Measurements from ENCODE around the gene ANO8. TPM values are rescaled to one million over a fixed set of nuclear protein-coding genes. Genes with fewer than 3 reads are reported as not detected.

ANO8 gene
- total RNA-seq, 1 experiment from 2014 or later = 2.9 TPM

GRCh38 chr19:17318966-17319365 is 15.7 kb downstream of the ANO8 start:
- DNase-seq (ENCODE audit: low read depth in 1 of 2, low spot score in 2 of 2) = no peak
- no peaks in the 10 kb centered on the region for H3K27me3 ChIP-seq (replicated peaks)

GRCh38 chr19:17314007-17314593 is 20.6 kb downstream of the ANO8 start:
- Histone ChIP-seq H3K27ac (no peak overlapping the region), H3K36me3 (peaks cover 75% of the 10 kb centered on the region), H3K4me1 (replicated peaks) (peaks cover 40% of the 10 kb centered on the region), H3K4me3 (no peak overlapping the region), H3K27me3 (replicated peaks) (no peaks in the 10 kb centered on the region), H3K9me3 (replicated peaks) (no peaks in the 10 kb centered on the region)
- no peak for DNase-seq (ENCODE audit: low read depth in 1 of 2, low spot score in 2 of 2)

More at GRCh38 chr19:17318966-17319365, 15.7 kb downstream of the ANO8 start:
- H3K9me3 ChIP-seq (replicated peaks) = no peaks in the 10 kb centered on the region
- no peak overlapping the region for H3K27ac ChIP-seq
- H3K4me3 ChIP-seq = no peak overlapping the region
- H3K36me3 ChIP-seq = peaks cover 75% of the 10 kb centered on the region
- H3K4me1 ChIP-seq (replicated peaks) = peaks cover 11% of the 10 kb centered on the region

DNA sequence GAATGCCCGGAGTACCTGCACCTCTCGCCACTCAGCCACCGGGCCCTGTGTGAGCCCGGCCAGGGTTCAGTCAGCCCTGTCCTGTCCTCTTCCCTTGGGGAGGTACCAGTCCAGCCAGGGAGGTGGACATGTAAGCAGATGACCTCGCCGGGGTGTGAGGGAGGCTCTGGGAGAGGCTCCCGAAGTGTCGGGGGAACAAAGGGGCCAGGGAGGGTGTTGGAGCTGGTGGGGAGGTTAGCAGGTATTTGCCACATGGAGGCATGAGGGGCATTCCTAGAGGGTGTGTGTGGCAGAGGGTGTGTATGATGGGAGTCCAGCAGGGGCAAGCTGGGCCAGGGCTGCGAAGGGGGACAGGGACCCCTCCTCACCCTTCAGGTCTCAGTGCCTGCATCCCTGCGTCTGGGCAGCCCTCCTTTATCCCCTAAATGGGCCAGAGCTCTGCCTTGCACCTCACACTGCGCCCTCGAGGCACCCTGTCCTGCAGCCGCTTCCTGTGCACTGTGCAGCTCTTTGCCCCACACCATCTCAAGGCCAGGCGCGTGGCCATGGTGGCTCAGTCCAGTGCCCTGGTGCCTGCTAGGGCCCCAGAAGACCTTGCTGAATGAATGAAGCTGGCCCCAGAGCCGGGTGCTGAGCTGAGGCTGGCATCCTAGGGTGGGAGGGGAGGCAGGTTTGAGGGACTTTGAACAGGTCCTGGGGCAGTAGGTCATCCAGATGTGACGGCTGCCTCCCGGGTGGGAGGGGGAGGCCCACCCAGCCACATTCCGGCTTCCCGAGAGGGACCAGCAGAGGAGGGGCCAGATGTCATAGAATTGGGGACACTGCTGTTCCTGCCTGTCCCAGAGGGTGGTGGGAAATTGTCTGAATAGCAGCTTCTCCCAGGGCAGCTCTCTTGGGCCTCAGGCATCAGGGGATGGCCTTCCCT is 22.2 kb downstream of the ANO8 start:
- Histone ChIP-seq H3K9me3 (replicated peaks) (no peaks in the 10 kb centered on the region), H3K36me3 (peaks cover 63% of the 10 kb centered on the region), H3K4me3 (peak overlapping the region; percentile 12), H3K27me3 (replicated peaks) (no peaks in the 10 kb centered on the region), H3K4me1 (replicated peaks) (peaks cover 35% of the 10 kb centered on the region), H3K27ac (peak overlapping the region; percentile 79)
- no peak for DNase-seq (ENCODE audit: low read depth in 1 of 2, low spot score in 2 of 2)

GRCh38 chr19:17311455-17312188 is 23.0 kb downstream of the ANO8 start:
- Histone ChIP-seq H3K36me3 (peaks cover 55% of the 10 kb centered on the region), H3K27ac (peak overlapping the region; percentile 79), H3K4me1 (replicated peaks) (peaks cover 29% of the 10 kb centered on the region), H3K4me3 (peak overlapping the region; percentile 12), H3K9me3 (replicated peaks) (no peaks in the 10 kb centered on the region), H3K27me3 (replicated peaks) (no peaks in the 10 kb centered on the region)
- peak; percentile 85 to 93 for DNase-seq (ENCODE audit: low read depth in 1 of 2, low spot score in 2 of 2)

GRCh38 chr19:17309965-17310461 is 24.6 kb downstream of the ANO8 start:
- peak overlapping the region; percentile 69 for H3K4me3 ChIP-seq
- no peak for DNase-seq (ENCODE audit: low read depth in 1 of 2, low spot score in 2 of 2)
- H3K9me3 ChIP-seq (replicated peaks) = no peaks in the 10 kb centered on the region
- peak overlapping the region; percentile 53 for H3K27ac ChIP-seq
- H3K36me3 ChIP-seq = peaks cover 42% of the 10 kb centered on the region
- no peaks in the 10 kb centered on the region for H3K27me3 ChIP-seq (replicated peaks)
- H3K4me1 ChIP-seq (replicated peaks) = peaks cover 33% of the 10 kb centered on the region

- H3K27ac ChIP-seq = peak within 1 kb of the TSS; percentile 53
- peak; percentile 97 to 100 for DNase-seq (ENCODE audit: low read depth in 1 of 2, low spot score in 2 of 2)
- H3K4me3 ChIP-seq = peak within 1 kb of the TSS; percentile 69
- H3K4me1 ChIP-seq (replicated peaks) = peaks cover 33% of the 10 kb centered on the region
- no peaks in the 10 kb centered on the region for H3K27me3 ChIP-seq (replicated peaks)
- H3K9me3 ChIP-seq (replicated peaks) = no peaks in the 10 kb centered on the region
- H3K36me3 ChIP-seq = peaks cover 37% of the 10 kb centered on the region
Observed at GRCh38 chr19:17309198-17309964, 25.3 kb downstream of the ANO8 start, which contains the start of gene DDA1. DDA1 (plus strand) TSS chr19:17309563; CDS start chr19:17309655, 92 bp downstream.

DNA sequence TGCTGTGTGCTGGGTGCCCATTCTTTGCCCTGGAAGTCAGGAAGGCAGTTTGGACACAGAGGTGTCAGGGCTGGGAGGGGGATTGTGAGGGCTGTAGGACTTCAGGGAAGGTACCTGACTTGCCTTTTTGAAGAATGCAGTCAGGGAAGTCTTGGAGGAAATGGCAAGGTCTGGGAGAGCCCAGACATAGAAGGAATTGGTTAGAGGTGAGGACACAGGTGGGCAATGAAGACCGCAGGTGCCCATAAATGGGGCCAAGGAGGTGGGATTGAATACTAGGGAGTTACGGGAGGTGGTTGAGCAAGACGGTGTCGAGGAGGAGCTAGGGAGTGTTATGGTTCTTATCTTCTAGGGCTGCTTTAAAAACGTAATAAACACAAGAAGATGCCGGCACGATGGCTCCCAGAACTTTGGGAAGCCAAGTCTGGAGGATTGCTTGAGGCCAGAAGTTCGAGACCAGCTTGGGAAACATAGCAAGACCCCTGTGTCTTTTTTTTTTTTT is 26.7 kb downstream of the ANO8 start:
- H3K36me3 ChIP-seq = peaks cover 25% of the 10 kb centered on the region
- DNase-seq (ENCODE audit: low read depth in 1 of 2, low spot score in 2 of 2) = no peak
- no peaks in the 10 kb centered on the region for H3K27me3 ChIP-seq (replicated peaks)
- H3K9me3 ChIP-seq (replicated peaks) = no peaks in the 10 kb centered on the region
- H3K4me3 ChIP-seq = no peak overlapping the region
- H3K4me1 ChIP-seq (replicated peaks) = peaks cover 38% of the 10 kb centered on the region
- H3K27ac ChIP-seq = no peak overlapping the region

DNA sequence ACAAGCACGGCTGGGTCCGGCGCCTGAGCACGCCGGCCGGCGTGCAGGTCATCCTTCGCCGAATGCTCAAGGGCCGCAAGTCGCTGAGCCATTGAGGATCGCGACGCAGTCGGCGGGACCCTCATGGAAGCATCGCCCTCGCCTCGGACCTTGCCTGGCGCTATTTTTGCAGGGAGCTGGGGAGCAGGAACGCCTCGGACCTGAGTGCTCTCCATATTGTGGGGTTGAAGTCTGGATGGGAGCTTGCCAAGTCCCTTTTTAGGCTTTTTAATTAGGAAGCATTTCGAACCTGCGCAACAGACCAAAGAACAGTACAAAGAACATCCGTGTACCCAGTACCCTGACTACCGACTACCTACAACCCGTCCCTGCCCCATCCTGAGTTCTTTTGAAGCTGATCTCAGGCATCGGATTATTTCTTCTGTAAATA is 28.4 kb downstream of the ANO8 start:
- DNase-seq (ENCODE audit: low read depth in 1 of 2, low spot score in 2 of 2) = no peak
- Histone ChIP-seq H3K27me3 (replicated peaks) (no peaks in the 10 kb centered on the region), H3K9me3 (replicated peaks) (no peaks in the 10 kb centered on the region), H3K27ac (peak overlapping the region; percentile 15; the same call in 1 of the 2 replicates), H3K36me3 (peaks cover 11% of the 10 kb centered on the region), H3K4me1 (replicated peaks) (peaks cover 22% of the 10 kb centered on the region), H3K4me3 (peak overlapping the region; percentile 58)

GRCh38 chr19:17305517-17306284 is 29.0 kb downstream of the ANO8 start, which contains the start of gene MRPL34:
MRPL34 (plus strand) TSS chr19:17305872; CDS start chr19:17305893, 21 bp downstream.
- no peaks in the 10 kb centered on the region for H3K9me3 ChIP-seq (replicated peaks)
- peak within 1 kb of the TSS; percentile 15 for H3K27ac ChIP-seq
- peak within 1 kb of the TSS; percentile 58 for H3K4me3 ChIP-seq
- no peaks in the 10 kb centered on the region for H3K27me3 ChIP-seq (replicated peaks)
- peak; percentile 96 to 99 for DNase-seq (ENCODE audit: low read depth in 1 of 2, low spot score in 2 of 2)
- H3K4me1 ChIP-seq (replicated peaks) = peaks cover 19% of the 10 kb centered on the region
- H3K36me3 ChIP-seq = peaks cover 9% of the 10 kb centered on the region; the same call in 1 of the 2 replicates

- no peaks in the 10 kb centered on the region for H3K27me3 ChIP-seq (replicated peaks)
- no peak for DNase-seq (ENCODE audit: low read depth in 1 of 2, low spot score in 2 of 2)
- H3K36me3 ChIP-seq = peaks cover 6% of the 10 kb centered on the region; the same call in 1 of the 2 replicates
- H3K4me3 ChIP-seq = peak overlapping the region; percentile 58; the same call in 1 of the 2 replicates
- H3K27ac ChIP-seq = no peak overlapping the region
- H3K4me1 ChIP-seq (replicated peaks) = peaks cover 14% of the 10 kb centered on the region
- H3K9me3 ChIP-seq (replicated peaks) = no peaks in the 10 kb centered on the region
Observed at GRCh38 chr19:17305216-17305516, 29.5 kb downstream of the ANO8 start.

DNA sequence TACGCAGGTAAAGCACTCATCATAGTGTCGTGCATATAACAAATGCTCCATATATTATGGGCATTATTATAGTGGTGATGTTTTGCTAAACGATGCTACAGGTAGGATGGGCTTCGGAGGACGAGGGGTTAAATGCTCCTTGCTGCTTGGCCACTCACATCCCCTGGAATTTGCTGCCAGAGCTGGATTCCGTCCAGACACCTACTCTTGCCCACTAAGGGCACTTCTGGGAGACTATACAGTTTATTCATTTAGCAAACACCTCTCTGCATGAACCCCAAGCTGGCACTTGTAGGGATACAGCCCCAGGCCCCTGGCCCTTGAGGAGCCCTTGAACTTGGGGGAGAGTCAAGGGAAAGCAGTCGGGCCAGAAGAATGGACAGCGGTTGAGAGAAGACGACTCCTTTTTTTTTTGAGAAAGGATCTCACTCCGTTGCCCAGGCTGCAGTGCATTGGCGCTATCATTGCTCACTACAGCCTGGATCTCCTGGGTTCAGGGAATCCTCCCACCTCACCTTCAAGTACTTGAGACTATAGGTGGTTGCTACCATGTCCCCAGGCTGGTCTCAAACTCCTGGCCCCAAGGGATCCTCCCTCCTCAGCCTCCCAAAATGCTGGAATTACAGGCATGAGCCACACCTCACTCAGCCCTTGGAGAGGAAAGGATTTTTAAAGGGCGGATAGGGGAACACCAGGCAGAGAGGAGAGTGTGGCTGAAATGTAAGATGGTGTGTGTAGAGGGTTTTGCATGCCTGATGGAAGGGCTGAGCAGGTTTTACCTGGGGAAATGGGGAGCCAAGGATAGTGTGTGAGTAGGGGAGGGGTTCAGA is 30.1 kb downstream of the ANO8 start:
- no peak for DNase-seq (ENCODE audit: low read depth in 1 of 2, low spot score in 2 of 2)
- H3K4me1 ChIP-seq (replicated peaks) = peaks cover 11% of the 10 kb centered on the region
- peaks cover 2% of the 10 kb centered on the region; the same call in 1 of the 2 replicates for H3K36me3 ChIP-seq
- no peak overlapping the region for H3K4me3 ChIP-seq
- no peak overlapping the region for H3K27ac ChIP-seq
- no peaks in the 10 kb centered on the region for H3K9me3 ChIP-seq (replicated peaks)
- H3K27me3 ChIP-seq (replicated peaks) = no peaks in the 10 kb centered on the region

All from SJSA1 (cell line).